Bronchial epithelial cell (primary cell): Measurements from ENCODE around the gene BLVRA. TPM values are rescaled to one million over a fixed set of nuclear protein-coding genes. Genes with fewer than 3 reads are reported as not detected.
"Not testable (repeated sequence)": the region's sequence is repeated elsewhere in the genome, so short reads cannot be mapped to it uniquely, and the experiment has no call there.

ENCODE experiments used
- DNase-seq: peaks from one replicate; pipeline ENCODE4 v3.0.0-alpha.2; 2010; ENCODE audit warnings: low read depth
- FAIRE-seq: peaks from 2 replicates; lab custom pipeline; 2011; peaks lifted over from hg19 to GRCh38; lab: Jason Lieb, UNC
- H3K27me3 ChIP-seq: 2 replicates; pipeline ENCODE4 v1.5.1; 2011; ENCODE audit warnings: low read length; ENCODE audit not compliant: control insufficient read depth, insufficient read depth
- H3K36me3 ChIP-seq: 2 replicates; pipeline ENCODE4 v1.5.1; 2011; ENCODE audit warnings: low read length; ENCODE audit not compliant: control insufficient read depth, insufficient read depth
- H3K4me3 ChIP-seq: 2 replicates; pipeline ENCODE4 v1.5.1; 2011; ENCODE audit warnings: mild to moderate bottlenecking, low read depth, low read length, control low read depth
- CTCF ChIP-seq: IDR thresholded peaks from 2 replicates; pipeline ENCODE4 v1.5.1; 2011; ENCODE audit warnings: mild to moderate bottlenecking, moderate library complexity, low read length, control low read depth, inconsistent platforms; ENCODE audit not compliant: insufficient read depth, severe bottlenecking
- total RNA-seq: library from RNA; depleted of rRNA; stranded (reverse); fragments of >200 nt; gene quantifications from 2 replicates; pipeline ENCODE4 v1.2.1, GENCODE V29; 2014

Gene BLVRA
- total RNA-seq, 1 donor from 2014 or later = 29.7 TPM

- no peak for FAIRE-seq
- TF ChIP-seq CTCF = no peak
- DNase-seq = no peak
Measured at GRCh38 chr7:43823941-43824340, 65.5 kb downstream of the BLVRA start.

GRCh38 chr7:43824513-43824912 lies 66.0 kb downstream of the BLVRA start:
- not testable (repeated sequence) for FAIRE-seq, H3K4me3 ChIP-seq, H3K36me3 ChIP-seq, H3K27me3 ChIP-seq, DNase-seq

More at GRCh38 chr7:43823941-43824340, 65.5 kb downstream of the BLVRA start:
- Histone ChIP-seq H3K36me3 (no peaks in the 10 kb centered on the region), H3K27me3 (peaks cover 5% of the 10 kb centered on the region), H3K4me3 (no peak overlapping the region)

GRCh38 chr7:43824963-43825362 lies 66.5 kb downstream of the BLVRA start:
- Histone ChIP-seq H3K4me3 (no peak overlapping the region), H3K27me3 (peaks cover 8% of the 10 kb centered on the region), H3K36me3 (no peaks in the 10 kb centered on the region)
- FAIRE-seq = no peak
- TF ChIP-seq CTCF = no peak
- no peak for DNase-seq

- H3K36me3 ChIP-seq = no peaks in the 10 kb centered on the region
- TF ChIP-seq CTCF = no peak
- H3K4me3 ChIP-seq = no peak overlapping the region
- H3K27me3 ChIP-seq = peaks cover 8% of the 10 kb centered on the region
- no peak for FAIRE-seq
- DNase-seq = no peak
Measured at GRCh38 chr7:43825391-43825808, 66.9 kb downstream of the BLVRA start.

- H3K27me3 ChIP-seq, H3K4me3 ChIP-seq, FAIRE-seq, H3K36me3 ChIP-seq, DNase-seq: not testable (repeated sequence)
Measured at GRCh38 chr7:43830917-43831316, 72.4 kb downstream of the BLVRA start.

- FAIRE-seq (no peak), DNase-seq (peak; percentile 64)
- no peak for TF ChIP-seq CTCF
- H3K36me3 ChIP-seq = no peaks in the 10 kb centered on the region
- no peaks in the 10 kb centered on the region for H3K27me3 ChIP-seq
- no peak overlapping the region for H3K4me3 ChIP-seq
Measured at GRCh38 chr7:43834463-43835251, 76.2 kb downstream of the BLVRA start.
